ENCODE results near the gene CFAP69. TPM values are rescaled to one million over a fixed set of nuclear protein-coding genes. Genes with fewer than 3 reads are reported as not detected.

CFAP69 gene
- total RNA-seq, 1 experiment from 2014 or later: 3.4 TPM

GRCh38 chr7:90276033-90276728 is 31.2 kb downstream of the CFAP69 start (continued):
- TF ChIP-seq ATF2 (CRISPR knock-in tag; IDR thresholded peaks at IDR 0.05; ENCODE audit: borderline replicate concordance, low read depth) (no peak), CREB1 (CRISPR knock-in tag; IDR thresholded peaks at IDR 0.05) (no peak), HMGA2 (CRISPR knock-in tag; IDR thresholded peaks at IDR 0.05) (no peak), ELF4 (CRISPR knock-in tag; IDR thresholded peaks at IDR 0.05; ENCODE audit: low read depth) (no peak), GABPB1 (CRISPR knock-in tag; IDR thresholded peaks at IDR 0.05) (no peak), PREB (CRISPR knock-in tag; IDR thresholded peaks at IDR 0.05; ENCODE audit: borderline replicate concordance) (no peak), ZNF532 (CRISPR knock-in tag; IDR thresholded peaks at IDR 0.05; ENCODE audit: borderline replicate concordance) (no peak)

- H3K36me3 Mint-ChIP-seq: peaks cover 15% of the 10 kb centered on the region
- no peak for DNase-seq (ENCODE audit: low spot score)
- ChIA-PET POLR2A (no interaction called here), CTCF (interaction anchor here (1.6 kb wide), 1 partner anchor 139 kb away, joined by 3 read pairs; no protein-coding TSS in a partner anchor)
- H3K4me1 Mint-ChIP-seq: no peaks in the 10 kb centered on the region
- H3K9me3 Mint-ChIP-seq: peaks cover 20% of the 10 kb centered on the region
- TF ChIP-seq IRF2 (CRISPR knock-in tag; IDR thresholded peaks at IDR 0.05; ENCODE audit: borderline replicate concordance, low read depth): no peak
- no peak for TF ChIP-seq ATF1 (CRISPR knock-in tag; IDR thresholded peaks at IDR 0.05)
- no peak for TF ChIP-seq TP53 (CRISPR knock-in tag; IDR thresholded peaks at IDR 0.05)
- no peak for TF ChIP-seq NR2C2 (CRISPR knock-in tag; IDR thresholded peaks at IDR 0.05)
- TF ChIP-seq NFATC4 (CRISPR knock-in tag; IDR thresholded peaks at IDR 0.05): no peak
- TF ChIP-seq STAT6 (CRISPR knock-in tag; conservative IDR thresholded peaks at IDR 0.05; ENCODE audit: low read depth): no peak
- no peak for TF ChIP-seq USF2 (CRISPR knock-in tag; IDR thresholded peaks at IDR 0.05)
- no peak for TF ChIP-seq E2F5 (CRISPR knock-in tag; IDR thresholded peaks at IDR 0.05)
- no peak for TF ChIP-seq ATF3 (CRISPR knock-in tag; conservative IDR thresholded peaks at IDR 0.05)
- H3K4me3 Mint-ChIP-seq: no peak overlapping the region
- no peak overlapping the region for H3K27ac Mint-ChIP-seq
- no peaks in the 10 kb centered on the region for H3K27me3 Mint-ChIP-seq (ENCODE audit: low read depth)
- ATAC-seq: no peak
These were observed 43.2 kb downstream of the CFAP69 start for GRCh38 chr7:90288154-90288553.

Measured in WTC11 (cell line).